GM18858 (cell line): Measurements from ENCODE around the gene KNOP1.

Source experiments
- ATAC-seq: cut with Tn5 transposase; IDR thresholded peaks from one replicate; pipeline ENCODE4 v1.9.1; 2021; ENCODE audit not compliant: unreplicated experiment

The KNOP1 gene

DNA sequence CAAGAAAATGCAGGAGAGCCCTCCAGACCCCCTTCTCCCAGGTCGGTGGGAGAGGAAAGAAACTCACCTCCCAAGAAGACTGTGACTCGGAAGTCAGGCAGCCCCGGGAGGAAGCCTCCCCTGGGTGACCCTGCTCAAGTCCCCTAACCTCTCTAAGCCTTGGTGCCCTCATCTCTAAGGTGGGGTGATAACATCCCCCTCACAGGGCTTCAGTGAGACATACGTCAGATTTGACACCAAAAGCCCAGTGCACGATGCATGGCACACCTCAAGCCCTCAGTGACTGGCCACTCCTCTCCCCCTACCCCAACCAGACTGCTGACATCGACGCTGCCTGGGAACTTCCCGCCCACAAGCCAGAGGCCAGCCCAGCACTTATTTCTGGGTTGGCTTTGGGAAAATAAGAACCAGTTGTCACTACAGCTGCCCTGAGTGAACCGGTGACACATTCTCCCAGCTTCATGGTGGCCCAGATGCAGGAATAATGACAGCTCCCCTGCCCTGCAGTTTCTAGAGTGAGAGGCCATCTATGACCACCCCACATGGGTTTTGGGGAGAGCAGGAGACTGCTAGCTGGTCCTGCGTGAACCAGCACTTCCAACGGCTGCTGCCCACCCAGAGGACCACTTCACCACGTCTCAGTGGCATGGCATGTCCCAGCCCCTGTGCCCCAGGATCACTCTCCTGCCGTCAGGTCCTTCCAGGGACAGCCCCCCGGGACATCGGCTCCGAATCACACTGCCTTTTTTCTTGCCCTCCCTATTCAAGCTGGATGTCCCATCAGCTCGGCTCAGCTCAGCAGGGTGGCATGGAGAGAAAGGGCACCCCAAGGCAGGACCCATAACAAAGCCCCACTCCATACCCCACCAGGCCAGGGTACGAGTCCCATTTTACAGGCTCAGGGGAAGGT lies 9.5 kb downstream of the KNOP1 start:
- no peak for ATAC-seq

DNA sequence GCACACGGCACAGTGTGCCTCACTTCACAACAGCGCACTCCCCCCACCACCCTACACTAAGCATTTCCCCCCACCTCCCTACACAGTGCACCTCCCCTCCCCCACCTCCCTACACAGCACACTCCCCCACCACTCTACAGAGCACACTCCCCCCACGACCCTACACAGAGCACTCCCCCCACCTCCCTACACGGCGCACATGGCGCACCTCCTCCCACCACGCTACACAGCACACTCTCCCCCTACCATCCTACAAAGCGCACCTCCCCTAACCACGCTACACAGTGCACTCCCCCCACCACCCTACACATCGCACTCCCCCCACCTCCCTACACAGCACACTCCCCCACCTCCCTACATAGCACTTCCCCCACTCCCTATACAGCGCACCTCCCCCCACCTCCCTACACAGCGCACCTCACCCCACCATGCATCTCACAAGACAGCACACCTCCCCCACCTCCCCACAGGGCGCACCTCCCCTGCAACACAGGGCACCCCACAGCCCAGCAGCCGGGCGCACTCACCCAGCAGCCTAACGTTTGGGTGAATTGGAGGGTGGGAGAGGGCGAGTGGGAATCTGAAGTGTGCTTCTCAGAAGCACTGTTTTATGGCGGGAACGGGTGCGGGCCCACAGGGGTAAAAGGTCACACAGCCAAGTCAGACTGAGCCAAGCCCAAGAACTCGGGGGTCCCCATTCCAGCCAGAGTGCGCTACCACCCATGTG lies 10.3 kb downstream of the KNOP1 start:
- no peak for ATAC-seq

DNA sequence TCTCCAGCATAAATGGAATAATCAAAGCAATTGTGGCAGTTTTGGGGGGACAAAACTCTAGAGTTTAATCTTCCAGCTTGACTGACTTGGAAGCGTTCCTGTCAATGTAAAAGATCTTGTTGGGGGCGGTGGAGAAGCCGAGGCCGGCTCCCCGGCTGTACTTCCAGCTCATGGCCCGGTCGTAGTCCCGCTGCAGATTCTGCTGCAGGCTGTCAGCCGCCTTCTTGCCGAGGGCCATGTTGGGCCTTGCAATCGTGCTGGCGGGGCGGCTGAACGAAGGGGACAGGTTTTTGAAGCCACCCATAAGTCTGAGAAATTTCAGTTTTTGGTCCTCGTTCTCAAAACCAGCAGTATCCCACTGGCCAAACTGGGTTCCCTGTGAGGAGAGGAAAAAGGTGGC lies 11.2 kb downstream of the KNOP1 start:
- ATAC-seq = no peak

DNA sequence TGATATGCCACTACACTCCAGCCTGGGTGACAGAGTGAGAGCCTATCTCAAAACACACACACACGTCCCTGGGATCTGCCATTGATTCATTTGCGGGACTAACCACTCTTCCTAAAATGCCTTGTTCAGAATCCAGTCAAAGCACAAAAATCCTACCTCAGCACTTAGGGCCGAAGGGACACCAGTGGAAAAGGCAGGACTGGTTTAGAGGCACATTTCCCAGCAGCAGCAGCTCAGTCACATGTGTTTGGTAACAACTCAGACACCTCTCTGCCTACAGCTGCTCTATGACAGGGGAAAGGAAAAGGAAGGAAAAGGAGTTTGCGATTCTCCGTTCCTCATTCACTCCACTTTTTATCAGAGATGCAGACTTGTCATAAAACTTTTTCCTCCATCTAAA lies 12.2 kb downstream of the KNOP1 start:
- ATAC-seq = no peak

DNA sequence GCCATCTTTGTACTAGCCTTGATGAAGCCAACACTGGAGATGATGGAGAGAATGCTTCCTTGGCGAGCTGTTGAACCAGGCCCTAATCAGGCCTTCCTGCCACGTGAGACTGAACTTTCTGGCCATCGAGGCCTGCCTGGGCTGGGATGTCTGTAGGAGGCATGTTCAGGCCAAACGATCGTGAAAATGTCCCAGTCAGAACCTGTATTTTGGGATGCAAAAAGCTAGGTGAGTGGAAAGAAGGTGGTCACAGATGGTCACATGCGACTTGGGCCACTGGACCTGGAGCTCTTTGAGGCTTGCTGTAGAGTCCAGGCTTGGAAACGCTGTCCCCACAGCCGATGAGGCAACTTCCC lies 12.9 kb downstream of the KNOP1 start:
- ATAC-seq = no peak

DNA sequence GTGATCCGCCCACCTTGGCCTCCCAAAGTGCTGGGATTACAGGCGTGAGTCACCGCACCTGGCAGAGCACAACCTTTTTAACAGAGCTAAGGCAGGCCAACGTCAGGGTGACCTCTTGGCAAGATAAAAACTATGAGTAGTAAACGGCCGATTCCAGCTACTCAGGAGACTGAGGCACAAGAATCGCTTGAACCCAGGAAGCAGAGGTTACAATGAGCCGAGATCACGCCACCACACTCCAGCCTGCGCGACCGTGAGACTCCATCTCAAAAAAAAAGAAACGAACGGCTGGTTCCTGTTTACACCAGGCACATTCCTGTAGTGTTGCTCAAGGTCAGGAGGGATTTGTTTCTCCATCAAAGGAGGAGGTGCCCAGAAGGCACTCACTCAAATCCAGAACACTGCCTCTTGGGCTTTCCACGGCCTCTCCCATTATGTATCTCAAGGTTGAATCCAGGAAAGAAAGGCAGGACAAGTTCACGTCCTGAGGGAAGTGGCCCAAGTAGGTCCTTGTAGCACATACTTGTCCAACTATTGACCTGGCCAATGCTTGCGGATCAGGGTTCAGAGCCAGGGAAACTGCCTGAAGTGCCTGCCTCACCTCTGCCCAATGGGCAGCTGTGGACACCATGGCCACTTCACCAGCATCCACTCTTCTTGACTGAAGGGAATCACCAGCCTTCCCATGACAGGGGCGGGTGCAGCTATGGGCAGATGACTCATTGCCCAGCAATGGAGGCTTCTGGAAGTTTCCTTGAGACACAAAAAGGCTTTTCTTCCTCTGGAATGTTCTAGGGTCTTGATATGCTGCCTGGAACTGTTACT lies 13.5 kb downstream of the KNOP1 start:
- no peak for ATAC-seq

DNA sequence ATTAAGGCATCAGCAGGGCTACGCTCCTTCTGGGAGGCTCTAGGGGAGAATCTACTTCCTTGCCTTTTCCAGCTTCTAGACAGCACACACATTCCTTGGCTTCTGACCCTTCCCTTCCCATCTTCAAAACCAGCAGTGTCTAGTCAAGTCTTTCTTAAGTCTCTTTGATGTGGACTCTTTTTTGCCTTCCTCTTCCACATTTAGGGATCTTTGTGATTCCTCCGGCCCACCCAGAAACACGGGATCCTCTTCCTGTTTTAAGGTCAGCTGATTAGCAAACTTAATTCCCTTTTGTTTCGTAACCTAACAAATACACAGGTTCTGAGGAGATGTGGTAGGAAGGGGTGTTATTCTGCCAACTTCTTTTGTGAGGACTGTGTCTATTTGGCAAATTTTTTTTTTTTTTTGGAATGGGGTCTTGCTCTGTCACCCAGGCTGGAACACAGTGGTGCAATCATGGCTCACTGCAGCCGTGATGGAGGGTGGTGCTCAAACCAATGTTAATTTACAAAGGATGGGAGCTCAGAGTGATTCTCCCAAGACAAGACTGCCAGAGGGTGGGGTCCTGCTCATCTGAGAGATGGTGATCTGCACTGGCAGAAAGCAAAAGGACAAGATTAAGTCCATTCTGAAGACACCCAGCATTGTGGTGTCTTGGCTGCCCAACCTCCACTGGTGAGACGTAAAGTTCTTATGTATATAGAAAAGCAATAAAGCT lies 14.7 kb downstream of the KNOP1 start:
- no peak for ATAC-seq

DNA sequence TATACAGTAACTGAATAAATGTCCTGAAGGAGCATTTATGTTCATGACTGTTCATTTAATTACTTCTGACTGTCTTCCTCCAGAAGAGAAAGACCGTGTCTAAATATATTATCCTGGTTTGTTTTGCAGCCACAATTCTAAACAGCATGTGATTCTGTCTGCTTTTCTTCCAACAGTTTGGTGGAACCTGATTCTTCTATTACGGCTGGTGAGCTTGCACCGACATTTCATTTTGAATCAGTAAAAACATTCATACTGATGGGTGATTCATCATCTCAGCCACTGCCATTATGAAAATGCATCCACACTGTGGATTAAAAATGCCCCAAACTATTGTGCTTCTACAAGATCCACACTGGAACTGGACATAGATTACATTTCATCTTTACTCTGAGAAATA lies 16.9 kb downstream of the KNOP1 start:
- no peak for ATAC-seq

DNA sequence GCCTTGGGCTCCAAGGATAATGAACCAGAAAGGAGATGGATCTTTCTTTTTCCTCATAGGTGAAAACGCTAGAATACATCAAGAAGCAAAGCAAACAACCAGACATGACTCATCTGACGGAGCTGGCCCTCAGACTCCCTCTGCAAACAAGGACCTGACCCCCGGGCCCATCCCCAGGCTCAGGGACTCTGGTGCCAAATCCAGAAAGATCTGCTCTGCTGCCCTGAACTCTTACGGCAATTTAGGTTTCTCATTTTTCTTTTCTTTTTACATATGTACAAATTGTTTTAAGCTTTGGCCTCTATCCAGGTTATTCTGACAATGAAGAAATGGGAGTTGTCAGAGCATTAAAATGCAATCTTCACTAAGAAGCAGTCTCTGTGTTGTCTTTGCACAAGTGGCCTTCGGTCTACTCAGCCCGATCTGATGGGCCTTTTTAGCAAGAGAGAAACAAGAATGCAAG lies 17.7 kb downstream of the KNOP1 start:
- no peak for ATAC-seq

DNA sequence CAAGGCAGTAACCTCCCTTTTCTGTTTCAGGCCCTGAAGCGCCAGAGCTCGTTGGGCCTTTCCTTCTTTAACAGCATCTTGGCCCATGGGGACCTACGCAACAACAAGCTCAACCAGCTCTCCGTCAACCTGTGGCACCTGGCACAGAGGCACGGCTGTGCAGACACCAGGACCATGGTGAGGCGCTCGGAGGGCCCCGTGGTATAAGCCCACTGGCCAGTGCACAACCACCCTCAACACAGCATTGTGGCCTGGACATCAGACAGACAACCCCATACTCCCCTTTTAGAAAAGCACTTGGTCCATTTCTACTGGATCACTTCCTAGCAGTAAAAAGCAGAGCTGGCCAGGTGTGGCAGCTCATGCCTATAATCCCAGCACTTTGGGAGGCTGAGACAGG lies 18.6 kb downstream of the KNOP1 start:
- ATAC-seq = no peak

DNA sequence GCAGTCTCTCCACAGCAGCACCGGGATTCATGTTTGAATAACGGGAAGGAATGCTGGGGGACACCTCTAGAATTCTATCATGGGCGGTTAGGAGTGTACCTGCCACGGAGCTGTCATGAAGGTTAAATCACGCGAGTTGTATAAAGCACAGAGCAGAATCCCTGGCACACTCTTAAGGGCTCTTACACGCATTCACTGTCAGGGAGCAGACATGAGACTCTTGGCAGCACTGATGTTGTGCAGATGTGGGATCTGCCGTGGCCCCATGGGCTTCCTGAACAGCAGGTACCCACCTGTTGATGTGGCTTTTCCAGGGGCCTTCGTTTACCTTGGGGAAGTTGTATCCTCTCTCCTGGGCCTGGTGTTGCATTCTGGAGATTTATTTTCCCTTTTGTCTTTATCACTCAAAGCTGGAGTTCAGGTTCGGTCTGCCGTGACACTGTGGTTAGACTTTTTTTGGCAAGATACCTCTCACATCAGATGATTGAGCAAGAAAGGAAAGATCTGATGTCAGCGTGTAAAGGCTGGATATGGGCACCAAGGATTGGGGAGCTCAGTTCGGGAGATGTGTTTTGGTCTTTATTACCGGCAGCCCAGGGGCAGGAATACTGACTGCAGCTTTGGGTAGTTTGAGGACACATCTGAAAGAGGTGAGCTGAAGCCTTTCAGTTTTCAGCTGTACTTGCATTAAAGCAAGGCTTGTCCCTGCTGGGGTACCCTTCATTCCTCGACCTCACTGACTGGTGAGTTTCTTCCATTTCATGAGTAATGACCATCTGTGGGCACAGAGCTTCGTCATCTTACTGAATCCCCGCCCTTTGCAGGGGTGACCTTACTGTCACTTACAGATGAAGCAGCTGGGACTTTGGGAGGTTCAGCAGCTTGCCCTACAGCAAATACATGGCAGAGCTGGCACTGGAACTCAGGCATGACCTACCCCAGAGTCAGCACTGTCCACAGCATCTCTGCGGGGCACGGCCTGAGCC lies 19.3 kb downstream of the KNOP1 start:
- ATAC-seq = no peak

DNA sequence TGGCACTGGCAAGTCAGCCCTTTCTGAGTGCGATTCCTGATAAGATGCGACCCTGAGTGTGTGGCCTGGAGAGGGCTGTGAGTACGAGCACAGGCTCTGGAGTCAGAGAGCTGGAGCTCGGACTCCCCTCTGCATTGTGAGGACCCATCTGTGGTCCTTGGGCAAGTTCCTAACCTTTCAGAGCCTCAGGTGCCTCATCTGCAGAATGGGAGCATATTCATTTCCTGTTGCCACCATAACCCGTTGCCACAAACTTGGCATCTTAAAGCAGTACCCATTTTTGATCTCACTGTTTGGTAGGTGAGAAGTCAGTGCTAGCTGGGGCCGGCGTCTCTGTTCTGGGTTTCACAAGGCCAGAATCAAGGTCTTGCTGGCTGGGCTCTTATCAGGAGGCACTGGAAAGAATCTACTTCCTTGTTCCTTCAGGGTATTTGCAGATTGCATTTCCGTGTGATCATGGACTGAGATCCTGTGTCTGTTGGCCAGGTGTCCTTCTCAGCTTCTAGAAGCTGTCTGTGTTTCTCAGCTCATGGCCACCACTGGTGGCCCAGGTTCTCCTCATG lies 20.2 kb downstream of the KNOP1 start:
- ATAC-seq = no peak

DNA sequence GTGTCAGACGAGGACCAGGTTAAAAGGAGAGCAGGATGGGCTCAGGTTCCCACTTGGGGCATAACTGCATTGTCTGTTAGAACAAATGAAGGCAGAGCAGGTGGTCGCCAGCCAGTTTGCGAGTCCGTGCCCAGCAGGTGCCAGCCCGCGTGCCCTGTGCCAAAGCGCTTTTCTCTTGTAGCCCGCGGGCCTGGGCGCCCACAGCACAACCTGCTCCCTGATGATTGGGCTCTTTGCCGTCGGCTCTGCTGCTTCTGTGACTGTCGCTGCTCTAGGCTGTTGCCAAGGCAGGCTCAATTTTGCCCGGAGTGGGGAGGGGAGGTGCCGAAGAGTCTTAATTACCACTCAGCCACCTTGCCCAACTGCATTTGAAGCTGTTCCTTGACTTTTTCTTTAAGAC lies 21.1 kb downstream of the KNOP1 start:
- no peak for ATAC-seq

DNA sequence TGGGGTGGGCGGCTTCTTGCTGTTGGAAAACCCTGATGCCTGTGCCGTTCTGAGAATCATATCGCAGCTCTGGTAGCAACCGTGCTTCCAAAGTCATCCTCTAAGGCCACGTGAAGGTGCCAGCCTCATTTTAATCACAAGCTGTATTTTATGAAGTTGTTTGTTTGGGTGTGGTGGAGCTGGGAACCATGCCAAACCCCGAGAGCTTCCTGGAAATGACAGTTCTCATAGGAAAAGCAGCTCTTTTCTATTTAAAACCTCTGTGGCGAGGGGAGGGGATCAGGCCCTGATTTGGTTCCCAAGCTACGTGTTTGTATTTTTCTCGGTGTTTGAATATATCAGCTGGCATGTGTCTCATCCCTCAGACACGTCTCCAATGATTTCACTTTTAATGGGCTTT lies 21.7 kb downstream of the KNOP1 start:
- no peak for ATAC-seq

DNA sequence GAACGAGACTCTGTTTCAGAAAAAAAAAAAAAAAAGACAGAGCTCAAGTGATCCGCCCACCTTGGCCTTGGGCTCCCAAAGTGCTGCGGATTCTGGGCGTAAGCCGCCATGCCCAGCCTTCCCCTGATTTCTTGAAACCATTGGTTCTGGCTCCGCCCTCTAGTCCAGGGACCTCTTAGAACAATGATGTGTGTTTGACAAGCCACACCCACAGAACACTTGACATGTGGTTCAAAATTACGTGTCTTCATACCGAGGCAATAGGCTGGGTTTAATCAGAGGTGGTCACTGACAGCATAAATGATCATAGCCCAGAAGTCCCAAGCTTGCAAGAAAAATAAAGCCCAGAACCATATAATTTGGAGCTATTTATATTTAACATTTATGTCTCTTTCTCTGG lies 23.0 kb downstream of the KNOP1 start:
- ATAC-seq = no peak

DNA sequence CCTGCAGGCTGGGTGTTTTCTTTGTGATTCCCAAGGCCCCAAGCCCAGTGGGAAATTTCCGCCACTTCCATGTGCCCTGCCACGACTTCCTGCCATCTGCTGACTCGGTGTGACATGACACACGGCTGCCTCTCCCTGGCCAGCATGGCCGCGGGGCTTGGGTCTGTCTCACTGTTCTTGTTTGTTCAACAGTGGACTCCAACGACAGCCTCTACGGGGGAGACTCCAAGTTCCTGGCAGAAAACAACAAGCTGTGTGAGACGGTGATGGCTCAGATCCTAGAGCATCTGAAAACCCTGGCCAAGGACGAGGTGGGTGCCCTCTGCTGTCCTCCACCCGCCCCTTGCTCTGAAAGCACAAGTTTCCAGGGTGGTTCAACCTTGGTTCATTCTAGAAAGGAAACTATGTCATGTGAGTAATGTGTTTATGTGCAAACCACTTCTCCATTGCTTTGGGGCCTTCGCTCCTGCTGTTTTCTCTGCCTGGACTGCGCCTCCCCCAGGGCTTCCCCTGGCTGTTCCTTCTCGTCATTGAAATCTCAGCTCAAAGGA lies 26.8 kb downstream of the KNOP1 start:
- no peak for ATAC-seq

DNA sequence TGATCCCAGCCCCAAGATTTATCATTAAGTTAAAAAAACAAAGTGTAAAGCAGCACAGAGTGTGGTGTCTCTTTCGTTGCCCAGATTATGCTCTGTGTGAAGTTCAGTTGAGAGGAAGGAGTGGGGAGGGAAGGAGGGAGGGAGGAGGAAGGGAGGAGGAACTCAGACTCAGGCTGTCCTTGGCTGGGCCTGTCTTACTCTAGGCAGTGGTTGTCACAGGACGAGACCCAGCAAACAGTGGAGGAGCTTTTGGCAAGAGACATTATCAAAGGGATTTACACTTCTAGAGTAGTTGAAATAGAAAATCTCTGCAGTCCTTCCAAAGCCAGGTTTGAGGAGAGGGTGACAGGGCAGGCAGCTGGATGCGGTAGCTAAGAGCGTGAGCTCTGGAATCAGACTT lies 27.8 kb downstream of the KNOP1 start:
- no peak for ATAC-seq

DNA sequence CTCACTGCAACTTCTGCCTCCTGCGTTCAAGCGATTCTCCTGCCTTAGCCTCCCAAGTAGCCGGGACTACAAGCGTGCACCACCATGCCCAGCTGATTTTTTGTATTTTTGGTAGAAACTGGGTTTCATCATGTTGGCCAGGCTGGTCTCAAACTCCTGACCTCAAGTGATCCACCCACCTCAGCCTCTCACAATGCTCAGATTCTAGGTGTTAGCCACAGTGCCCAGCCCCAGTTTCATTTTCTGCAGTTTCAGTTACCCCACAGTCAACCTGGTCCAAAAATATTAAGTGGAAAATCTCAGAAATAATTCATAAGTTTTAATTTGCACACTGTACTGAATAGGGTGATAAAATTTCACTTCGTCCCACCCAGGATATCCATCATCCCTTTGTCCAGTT lies 28.7 kb downstream of the KNOP1 start:
- ATAC-seq = no peak

DNA sequence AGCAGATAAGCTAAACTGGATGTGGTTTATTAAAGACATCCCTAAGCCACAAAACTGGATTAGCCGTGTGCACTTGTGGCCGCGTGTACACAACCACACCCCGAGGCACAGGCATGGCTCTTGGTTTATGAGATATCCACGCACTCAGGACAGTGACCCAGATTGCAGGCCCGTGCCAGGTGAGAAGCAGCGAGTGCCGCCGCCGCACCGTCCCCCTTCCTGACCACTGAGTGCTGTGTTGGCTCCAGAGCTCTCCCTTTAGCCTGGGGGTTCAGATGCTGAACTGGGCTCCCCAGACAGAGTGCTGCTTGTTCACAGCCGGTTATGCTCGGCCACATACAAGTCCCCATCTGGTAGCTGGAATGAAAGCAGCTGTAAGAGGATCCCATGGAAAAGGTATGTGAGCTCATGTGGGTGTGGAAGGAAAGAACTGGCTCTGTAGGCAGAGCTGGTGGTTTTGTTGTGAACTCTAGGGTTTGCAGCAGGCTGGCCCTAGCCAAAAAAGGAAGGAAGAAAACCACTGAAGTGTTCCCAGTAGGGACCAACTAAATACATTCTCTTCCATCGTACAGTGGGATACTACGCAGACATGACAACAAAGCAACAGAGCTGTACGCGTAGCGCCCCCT lies 29.5 kb downstream of the KNOP1 start:
- ATAC-seq = no peak
